Measurements from ENCODE around the gene LARP1. TPM values are rescaled to one million over a fixed set of nuclear protein-coding genes. Genes with fewer than 3 reads are reported as not detected.

LARP1 gene
- total RNA-seq, 6 experiments from 2014 or later, result 58.2 to 85.7 (median 73.0) TPM

GRCh38 chr5:154768207-154768606 is 13.0 kb downstream of the LARP1 start:
- no peaks in the 10 kb centered on the region for H3K36me3 ChIP-seq
- H3K4me1 ChIP-seq, result peaks cover 0 to 43% (median 2%) of the 10 kb centered on the region in 4 donors
- WGBS (ENCODE audit: insufficient coverage, low coverage, low lambda C conversion rate, missing lambda C conversion rate), result 71% methylated on average over 2 of the region's 2 CpGs
- no peaks in the 10 kb centered on the region for H3K27me3 ChIP-seq
- no peak overlapping the region for H3K27ac ChIP-seq
- no peak for TF ChIP-seq POLR2A (IDR thresholded peaks at IDR 0.05)
- no peak for TF ChIP-seq CTCF (IDR thresholded peaks at IDR 0.05)
- ATAC-seq (no peak), DNase-seq (no peak)
- H3K4me3 ChIP-seq, result no peak overlapping the region
- intact Hi-C loops (cut with DNase I), result no loop called here
- no peaks in the 10 kb centered on the region for H3K9me3 ChIP-seq

- H3K4me1 ChIP-seq, result peaks cover 0 to 39% (median 2%) of the 10 kb centered on the region in 4 donors
- intact Hi-C loops (cut with DNase I), result no loop called here
- no peaks in the 10 kb centered on the region for H3K9me3 ChIP-seq
- no peak overlapping the region for H3K4me3 ChIP-seq
- ATAC-seq, result peak in 2 of 4 donors; percentile 19 to 20
- WGBS (ENCODE audit: insufficient coverage, low coverage, low lambda C conversion rate, missing lambda C conversion rate), result 53% methylated on average over 2 of the region's 2 CpGs
- TF ChIP-seq POLR2A (IDR thresholded peaks at IDR 0.05), result no peak
- TF ChIP-seq CTCF (IDR thresholded peaks at IDR 0.05), result no peak
- no peak for DNase-seq
- no peak overlapping the region for H3K27ac ChIP-seq
- no peaks in the 10 kb centered on the region for H3K36me3 ChIP-seq
- no peaks in the 10 kb centered on the region for H3K27me3 ChIP-seq
Measured at GRCh38 chr5:154770111-154770510, 14.9 kb downstream of the LARP1 start.

GRCh38 chr5:154771383-154771901 is 16.3 kb downstream of the LARP1 start:
- TF ChIP-seq POLR2A (IDR thresholded peaks at IDR 0.05) (no peak), CTCF (IDR thresholded peaks at IDR 0.05) (no peak)
- no peak overlapping the region for H3K27ac ChIP-seq
- no peaks in the 10 kb centered on the region for H3K36me3 ChIP-seq
- H3K27me3 ChIP-seq, result no peaks in the 10 kb centered on the region
- ATAC-seq (peak; percentile 22 to 54 (median 42)), DNase-seq (no peak)
- intact Hi-C loops (cut with DNase I), result no loop called here
- peaks cover 0 to 35% (median 0%) of the 10 kb centered on the region in 4 donors for H3K4me1 ChIP-seq
- H3K9me3 ChIP-seq, result no peaks in the 10 kb centered on the region
- H3K4me3 ChIP-seq, result no peak overlapping the region
- WGBS (ENCODE audit: insufficient coverage, low coverage, low lambda C conversion rate, missing lambda C conversion rate), result 51% methylated on average over 4 of the region's 10 CpGs

DNA sequence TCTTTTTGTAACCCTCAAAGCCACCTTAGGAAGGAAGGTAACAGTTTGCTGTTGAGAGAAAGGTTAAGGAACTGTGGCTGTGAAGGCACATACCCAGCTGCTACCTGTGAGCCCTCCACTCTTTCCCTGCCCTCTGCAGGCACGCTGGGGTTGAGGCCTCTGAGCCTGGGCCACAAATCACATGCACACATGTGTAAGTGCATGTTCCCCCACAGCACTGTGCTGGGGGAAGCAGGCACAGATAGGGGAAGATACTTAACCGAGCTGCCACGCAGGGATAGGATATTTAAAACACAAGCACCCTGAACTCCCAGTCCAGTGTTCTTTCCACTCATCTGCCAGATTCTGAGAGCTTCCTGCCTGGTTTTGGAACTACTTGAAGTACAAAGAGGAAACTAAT is 18.1 kb downstream of the LARP1 start:
- Histone ChIP-seq H3K4me3 (no peak overlapping the region), H3K27ac (no peak overlapping the region), H3K4me1 (peaks cover 0 to 25% (median 1%) of the 10 kb centered on the region in 4 donors), H3K36me3 (no peaks in the 10 kb centered on the region), H3K27me3 (no peaks in the 10 kb centered on the region), H3K9me3 (no peaks in the 10 kb centered on the region)
- no peak for DNase-seq
- WGBS (ENCODE audit: insufficient coverage, low coverage, low lambda C conversion rate, missing lambda C conversion rate), result 47% methylated on average over 2 of the region's 3 CpGs
- intact Hi-C loops (cut with DNase I), result no loop called here
- ATAC-seq, result peak in 1 of 4 donors; percentile 5
- TF ChIP-seq POLR2A (IDR thresholded peaks at IDR 0.05) (no peak), CTCF (IDR thresholded peaks at IDR 0.05) (no peak)

All from right lobe of liver (tissue), 6 donors.